Liver (tissue), 3 donors: ENCODE measurements around the gene MYO18B.

Experiments used
- CTCF ChIP-seq: fragments of 150-350 bp; IDR thresholded peaks from 2 replicates; pipeline ENCODE4 v1.5.1; 2017; ENCODE audit warnings: improper control_type of control experiment, low read depth, low read length; ENCODE audit not compliant: missing input control
- FOXA1 ChIP-seq: IDR thresholded peaks from 2 replicates; pipeline ENCODE4 v1.6.1; 2016; ENCODE audit warnings: antibody characterized with exemption
- FOXA2 ChIP-seq: IDR thresholded peaks from 2 replicates; pipeline ENCODE4 v1.6.1; 2016; ENCODE audit warnings: antibody characterized with exemption
- GABPA ChIP-seq, 2 donors: IDR thresholded peaks in 1 of 2; conservative IDR thresholded peaks in 1 of 2; 2 replicates each; pipeline ENCODE4 v1.6.1; 2016; ENCODE audit warnings: antibody characterized with exemption in 2 of 2, mild to moderate bottlenecking in 1 of 2, moderate library complexity in 1 of 2
- HNF4G ChIP-seq: IDR thresholded peaks from 2 replicates; pipeline ENCODE4 v1.6.1; 2016; ENCODE audit warnings: antibody characterized with exemption
- JUND ChIP-seq, 2 donors: IDR thresholded peaks; 2 replicates each; pipeline ENCODE4 v1.6.1; 2016; ENCODE audit warnings: antibody characterized with exemption in 2 of 2
- RAD21 ChIP-seq, 2 donors: IDR thresholded peaks; 2 replicates each; pipeline ENCODE4 v1.6.1; 2016; ENCODE audit warnings: antibody characterized with exemption in 2 of 2, mild to moderate bottlenecking in 2 of 2
- RXRA ChIP-seq, 2 donors: IDR thresholded peaks; 2 replicates each; pipeline ENCODE4 v1.6.1; 2017 to 2018; ENCODE audit warnings: antibody characterized with exemption in 2 of 2, mild to moderate bottlenecking in 1 of 2
- SP1 ChIP-seq: IDR thresholded peaks from 2 replicates; pipeline ENCODE4 v1.6.1; 2018; ENCODE audit warnings: antibody characterized with exemption, mild to moderate bottlenecking
- TAF1 ChIP-seq: conservative IDR thresholded peaks from 2 replicates; pipeline ENCODE4 v1.6.1; 2016; ENCODE audit warnings: antibody characterized with exemption, mild to moderate bottlenecking
- YY1 ChIP-seq: IDR thresholded peaks from 2 replicates; pipeline ENCODE4 v1.6.1; 2016; ENCODE audit warnings: antibody characterized with exemption, mild to moderate bottlenecking
- TF ChIP-seq, protein P1 (sequence below): IDR thresholded peaks from 2 replicates; pipeline ENCODE4 v1.6.1; 2016; ENCODE audit warnings: antibody characterized with exemption, mild to moderate bottlenecking
- TF ChIP-seq, protein P2 (sequence below): IDR thresholded peaks from 2 replicates; pipeline ENCODE4 v1.6.1; 2016; ENCODE audit warnings: antibody characterized with exemption
- donor health status: healthy.
- donor health status: healthy.

DNA sequence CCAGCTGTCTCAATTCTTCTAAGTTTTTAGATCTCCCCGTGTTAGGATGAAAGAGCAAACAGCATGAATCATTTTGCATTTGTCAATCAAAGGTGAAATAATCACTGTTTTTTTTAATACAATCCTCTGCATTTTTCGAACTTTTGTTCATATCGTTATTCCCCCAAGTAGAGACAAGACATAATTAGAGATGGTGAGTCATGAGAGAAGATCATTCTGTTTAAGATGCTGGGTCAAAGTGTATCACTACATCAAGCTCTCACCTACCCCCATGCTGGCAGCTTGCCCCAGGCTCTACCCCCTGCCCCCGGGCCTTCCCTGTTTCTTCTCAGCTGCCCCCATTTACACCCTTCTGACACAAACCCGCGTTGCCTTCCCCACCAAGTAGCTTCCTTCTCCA, 30.5 kb upstream of the MYO18B start:
- TF ChIP-seq CTCF (no peak), TAF1 (no peak), RAD21 (IDR thresholded peaks at IDR 0.05) (no peak), YY1 (no peak), FOXA1 (no peak), FOXA2 (no peak), JUND (IDR thresholded peaks at IDR 0.05) (no peak), HNF4G (no peak), SP1 (no peak), GABPA (IDR thresholded peaks at IDR 0.05 in 1 of 2, conservative IDR thresholded peaks at IDR 0.05 in 1 of 2) (no peak), RXRA (IDR thresholded peaks at IDR 0.05) (no peak)
- TF ChIP-seq, protein P1, sequence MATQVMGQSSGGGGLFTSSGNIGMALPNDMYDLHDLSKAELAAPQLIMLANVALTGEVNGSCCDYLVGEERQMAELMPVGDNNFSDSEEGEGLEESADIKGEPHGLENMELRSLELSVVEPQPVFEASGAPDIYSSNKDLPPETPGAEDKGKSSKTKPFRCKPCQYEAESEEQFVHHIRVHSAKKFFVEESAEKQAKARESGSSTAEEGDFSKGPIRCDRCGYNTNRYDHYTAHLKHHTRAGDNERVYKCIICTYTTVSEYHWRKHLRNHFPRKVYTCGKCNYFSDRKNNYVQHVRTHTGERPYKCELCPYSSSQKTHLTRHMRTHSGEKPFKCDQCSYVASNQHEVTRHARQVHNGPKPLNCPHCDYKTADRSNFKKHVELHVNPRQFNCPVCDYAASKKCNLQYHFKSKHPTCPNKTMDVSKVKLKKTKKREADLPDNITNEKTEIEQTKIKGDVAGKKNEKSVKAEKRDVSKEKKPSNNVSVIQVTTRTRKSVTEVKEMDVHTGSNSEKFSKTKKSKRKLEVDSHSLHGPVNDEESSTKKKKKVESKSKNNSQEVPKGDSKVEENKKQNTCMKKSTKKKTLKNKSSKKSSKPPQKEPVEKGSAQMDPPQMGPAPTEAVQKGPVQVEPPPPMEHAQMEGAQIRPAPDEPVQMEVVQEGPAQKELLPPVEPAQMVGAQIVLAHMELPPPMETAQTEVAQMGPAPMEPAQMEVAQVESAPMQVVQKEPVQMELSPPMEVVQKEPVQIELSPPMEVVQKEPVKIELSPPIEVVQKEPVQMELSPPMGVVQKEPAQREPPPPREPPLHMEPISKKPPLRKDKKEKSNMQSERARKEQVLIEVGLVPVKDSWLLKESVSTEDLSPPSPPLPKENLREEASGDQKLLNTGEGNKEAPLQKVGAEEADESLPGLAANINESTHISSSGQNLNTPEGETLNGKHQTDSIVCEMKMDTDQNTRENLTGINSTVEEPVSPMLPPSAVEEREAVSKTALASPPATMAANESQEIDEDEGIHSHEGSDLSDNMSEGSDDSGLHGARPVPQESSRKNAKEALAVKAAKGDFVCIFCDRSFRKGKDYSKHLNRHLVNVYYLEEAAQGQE, result no peak
- TF ChIP-seq, protein P2, sequence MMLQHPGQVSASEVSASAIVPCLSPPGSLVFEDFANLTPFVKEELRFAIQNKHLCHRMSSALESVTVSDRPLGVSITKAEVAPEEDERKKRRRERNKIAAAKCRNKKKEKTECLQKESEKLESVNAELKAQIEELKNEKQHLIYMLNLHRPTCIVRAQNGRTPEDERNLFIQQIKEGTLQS, result no peak
